Colonic mucosa (tissue), 4 donors: Measurements from ENCODE around the gene OSM. TPM values are rescaled to one million over a fixed set of nuclear protein-coding genes. Genes with fewer than 3 reads are reported as not detected.

ENCODE experiments used
- DNase-seq: peaks from one replicate; pipeline ENCODE4 v3.0.0-alpha.2; 2020
- H3K27ac ChIP-seq: fragments of 200-600 bp; one replicate; pipeline ENCODE4 v1.8.0; 2021
- H3K27me3 ChIP-seq: fragments of 200-600 bp; one replicate; pipeline ENCODE4 v1.8.0; 2021
- H3K36me3 ChIP-seq: fragments of 200-600 bp; one replicate; pipeline ENCODE4 v1.8.0; 2021
- H3K4me1 ChIP-seq: fragments of 200-600 bp; one replicate; pipeline ENCODE4 v1.8.0; 2021; ENCODE audit warnings: mild to moderate bottlenecking
- H3K4me3 ChIP-seq: fragments of 200-600 bp; one replicate; pipeline ENCODE4 v1.8.0; 2021
- H3K9ac ChIP-seq, 2 donors: one replicate each; pipeline ENCODE4 v1.7.0; 2013; ENCODE audit warnings: control low read depth in 2 of 2, low read depth in 2 of 2, low read length in 2 of 2
- H3K9me3 ChIP-seq: fragments of 200-600 bp; one replicate; pipeline ENCODE4 v1.8.0; 2021
- CTCF ChIP-seq: fragments of 200-600 bp; IDR thresholded peaks from one replicate; pipeline ENCODE4 v1.8.0; 2022; ENCODE audit warnings: antibody characterized with exemption, mild to moderate bottlenecking
- intact Hi-C: fragments of 100-400 bp; cut with DNase I; formaldehyde crosslinking; loops from one replicate; pipeline ENCODE4 v1.14.1; 2022
- total RNA-seq, 2 donors: library from RNA; stranded (reverse); fragmentation: NEBNext Ultra II Directional in 1 of 2; extraction: Animal tissue kit (Norgen Biotek cat#: 25700) in 1 of 2; gene quantifications; one replicate each; pipeline ENCODE4 v1.2.1, GENCODE V29; 2021
- donor health status: healthy.
- donor health status: DM: no; HTN: no; CAD: no.
- donor health status: DM: no; HTN: no; CAD: no.

Gene OSM
- total RNA-seq, 2 donors from 2014 or later, result 0.21 to 0.44 TPM

DNA sequence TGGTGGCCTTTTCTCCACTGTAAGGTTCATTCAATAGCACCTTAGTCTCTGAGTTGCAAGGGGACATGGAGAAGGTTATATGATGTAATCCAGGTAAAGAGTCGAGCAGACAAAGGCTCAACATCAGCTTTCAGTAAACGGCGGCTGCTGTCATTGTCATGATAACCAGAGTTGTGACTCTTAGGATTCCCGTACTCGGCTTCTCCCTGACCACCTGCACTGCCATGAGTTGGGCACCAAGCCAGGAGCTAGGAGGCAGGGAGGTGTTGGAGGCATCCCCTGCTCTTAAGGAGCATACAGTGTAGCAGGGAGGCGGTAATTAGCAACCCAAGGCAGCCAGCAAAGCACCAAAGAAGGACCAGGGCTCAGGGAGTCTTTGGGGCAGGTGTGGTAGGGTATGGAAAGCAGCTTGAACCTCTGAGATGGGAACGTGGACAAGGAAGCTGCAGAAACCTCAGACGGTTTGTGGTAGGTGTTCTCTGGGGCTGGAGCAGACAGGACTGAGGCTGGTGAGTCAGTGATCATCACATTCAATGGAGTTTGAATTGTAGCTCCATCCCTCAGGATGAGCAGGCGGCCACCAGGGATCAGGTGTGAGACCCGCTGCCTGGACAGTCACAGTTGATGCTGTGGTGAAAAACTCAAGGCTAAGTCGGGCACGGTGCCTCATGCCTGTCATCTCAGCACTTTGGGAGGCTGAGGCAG is 51.8 kb downstream of the OSM start:
- Histone ChIP-seq H3K9ac (no peak overlapping the region), H3K4me1 (no peaks in the 10 kb centered on the region), H3K27ac (no peak overlapping the region), H3K36me3 (no peaks in the 10 kb centered on the region), H3K27me3 (no peaks in the 10 kb centered on the region), H3K4me3 (no peak overlapping the region), H3K9me3 (no peaks in the 10 kb centered on the region)
- no peak for TF ChIP-seq CTCF
- intact Hi-C loops, result no loop called here
- no peak for DNase-seq

DNA sequence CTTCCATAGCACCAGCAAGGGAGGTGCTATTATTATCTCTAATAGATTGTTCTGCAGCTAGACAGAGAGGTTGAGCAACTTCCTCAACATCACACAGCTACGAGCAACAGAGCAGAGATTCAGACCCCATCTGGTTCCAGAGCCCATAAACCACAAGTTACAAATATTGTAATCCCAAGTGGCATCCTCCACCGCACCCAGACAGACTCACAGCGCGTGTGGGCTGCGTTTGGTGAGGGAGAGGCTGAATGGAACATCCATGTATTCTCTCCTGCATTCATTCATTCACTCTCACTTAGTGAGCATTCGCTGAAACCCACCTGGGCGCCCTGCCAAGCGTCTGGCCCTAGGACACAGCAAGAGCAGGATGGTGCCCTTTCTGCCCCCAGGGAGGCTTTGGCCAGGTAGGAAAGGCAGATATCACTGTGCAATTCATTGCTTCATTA is 53.6 kb downstream of the OSM start:
- H3K4me3 ChIP-seq, result no peak overlapping the region
- no peak overlapping the region for H3K9ac ChIP-seq
- intact Hi-C loops, result no loop called here
- DNase-seq, result no peak
- no peak for TF ChIP-seq CTCF
- H3K27me3 ChIP-seq, result no peaks in the 10 kb centered on the region
- H3K27ac ChIP-seq, result peak overlapping the region; percentile 12
- no peaks in the 10 kb centered on the region for H3K9me3 ChIP-seq
- no peaks in the 10 kb centered on the region for H3K36me3 ChIP-seq
- H3K4me1 ChIP-seq, result no peaks in the 10 kb centered on the region

Other genes starting within 250 kb of the OSM start
- gene HORMAD2, start 186.4 kb downstream of the OSM start, total RNA-seq, result not detected
- gene LIF, start 20.1 kb downstream of the OSM start, total RNA-seq, result 10 to 100 TPM in 1 of 2 donors, 1 to 10 TPM in 1; 9.5 to 12.5 TPM
- gene CASTOR1, start 22.7 kb upstream of the OSM start, total RNA-seq, result 1 to 10 TPM; 4.5 to 5.0 TPM
- gene TBC1D10A, start 60.1 kb upstream of the OSM start, total RNA-seq, result 10 to 100 TPM; 34.3 to 35.8 TPM
- 100 to 1,000 TPM; 151 to 194 TPM for gene SF3A1, start 90.0 kb upstream of the OSM start, total RNA-seq
- 1 to 10 TPM; 1.1 to 1.6 TPM for gene CCDC157, start 90.2 kb upstream of the OSM start, total RNA-seq
- 1 to 10 TPM; 5.8 to 9.4 TPM for gene RNF215, start 120.6 kb upstream of the OSM start, total RNA-seq
- 10 to 100 TPM in 1 of 2 donors, 1 to 10 TPM in 1; 2.0 to 10.3 TPM for gene SEC14L2, start 130.2 kb upstream of the OSM start, total RNA-seq
- gene MTFP1, start 158.9 kb upstream of the OSM start, total RNA-seq, result 10 to 100 TPM; 39.7 to 55.1 TPM
- gene SEC14L3, start 205.2 kb upstream of the OSM start, total RNA-seq, result not detected
- not detected for gene SEC14L4, start 238.8 kb upstream of the OSM start, total RNA-seq